ENCODE results near the gene PCNX1.

GRCh38 chr14:70934502-70935134 is 27.4 kb downstream of the PCNX1 start:
- TF ChIP-seq CTCF (IDR thresholded peaks at IDR 0.05; ENCODE audit: low read depth, low read length, poor library complexity, severe bottlenecking) (no peak), EZH2phosphoT487 (IDR thresholded peaks at IDR 0.05; ENCODE audit: borderline replicate concordance, low read length) (no peak)

Data from DOHH2 (cell line).